ENCODE results near the gene ETF1.
A peak's percentile ranks its signal among the peaks of the same experiment; 100 is the strongest.
"Not testable (repeated sequence)": the region's sequence is repeated elsewhere in the genome, so short reads cannot be mapped to it uniquely, and the experiment has no call there.

The ETF1 gene

DNA sequence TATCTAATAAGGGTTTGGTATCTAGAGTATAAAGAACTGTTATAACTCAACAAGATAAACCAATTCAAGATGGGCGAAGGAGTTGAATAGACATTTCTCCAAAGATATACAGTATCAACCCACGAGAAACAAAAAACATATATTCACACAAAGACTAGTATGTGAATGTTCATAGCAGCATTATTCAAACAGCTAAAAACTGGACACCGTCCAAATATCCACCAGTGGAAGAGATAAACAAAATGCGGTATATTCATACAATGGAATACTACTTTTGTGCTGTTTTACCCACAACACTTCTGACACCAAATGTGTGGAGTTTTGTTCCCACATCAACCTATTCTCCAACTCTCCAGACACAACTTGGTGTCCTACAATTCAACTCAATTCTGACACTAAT lies 44.7 kb downstream of the ETF1 start:
- no peaks in the 10 kb centered on the region for H3K9me3 Mint-ChIP-seq
- no peaks in the 10 kb centered on the region for H3K27me3 Mint-ChIP-seq (ENCODE audit: low read depth)
- H3K4me3 Mint-ChIP-seq: no peak overlapping the region
- no peaks in the 10 kb centered on the region for H3K36me3 Mint-ChIP-seq (ENCODE audit: low read depth)
- no peaks in the 10 kb centered on the region for H3K4me1 Mint-ChIP-seq (ENCODE audit: low read depth)
- H3K27ac Mint-ChIP-seq: no peak overlapping the region

DNA sequence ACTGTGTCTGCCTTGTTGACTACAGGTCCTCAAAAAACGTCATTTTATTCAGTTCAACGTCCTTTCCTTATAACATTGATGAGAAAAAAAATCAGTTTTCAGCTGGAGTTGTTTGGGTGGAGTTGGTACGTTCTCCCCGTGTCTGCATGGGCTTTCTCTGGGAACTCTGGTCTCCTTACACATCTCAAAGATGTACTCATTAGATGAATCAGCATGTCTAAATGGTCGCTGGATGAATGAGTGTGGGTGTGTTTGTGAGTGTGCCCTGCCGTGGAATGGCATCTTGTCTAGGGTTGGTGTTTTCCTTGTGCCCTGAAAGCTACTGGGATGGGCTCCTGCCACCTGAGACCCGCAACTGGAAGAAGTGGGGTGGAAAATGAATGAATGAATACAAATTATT lies 47.7 kb downstream of the ETF1 start:
- no peaks in the 10 kb centered on the region for H3K36me3 Mint-ChIP-seq (ENCODE audit: low read depth)
- H3K4me3 Mint-ChIP-seq: no peak overlapping the region
- peaks cover 3% of the 10 kb centered on the region for H3K4me1 Mint-ChIP-seq (ENCODE audit: low read depth)
- peaks cover 19% of the 10 kb centered on the region for H3K27me3 Mint-ChIP-seq (ENCODE audit: low read depth)
- H3K9me3 Mint-ChIP-seq: no peaks in the 10 kb centered on the region
- H3K27ac Mint-ChIP-seq: no peak overlapping the region

DNA sequence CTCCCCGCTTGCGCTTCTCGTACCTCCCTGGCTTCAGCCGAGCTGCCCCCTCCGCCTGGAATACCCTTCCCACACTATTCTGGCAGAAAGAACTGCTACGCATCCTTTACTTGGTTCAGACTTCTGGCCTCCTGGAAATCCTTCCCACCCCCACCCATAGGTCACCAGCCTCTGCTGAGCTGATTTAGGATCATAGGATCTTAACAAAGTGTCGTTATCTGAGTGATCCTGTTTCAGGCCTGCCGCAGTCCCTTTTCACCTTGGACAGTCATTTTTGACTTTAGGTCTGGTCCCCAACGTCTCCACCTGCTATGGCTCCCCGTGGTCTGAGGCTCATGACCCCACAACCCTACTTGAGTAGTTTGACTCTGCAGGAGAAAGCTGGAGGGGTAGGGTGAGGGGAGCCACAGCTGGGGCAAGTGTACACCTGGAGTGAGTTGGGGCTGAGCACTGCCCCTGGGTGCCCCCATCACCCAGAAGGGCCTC lies 50.4 kb downstream of the ETF1 start:
- peaks cover 34% of the 10 kb centered on the region for H3K27me3 Mint-ChIP-seq (ENCODE audit: low read depth)
- peak overlapping the region; percentile 93 for H3K4me3 Mint-ChIP-seq

DNA sequence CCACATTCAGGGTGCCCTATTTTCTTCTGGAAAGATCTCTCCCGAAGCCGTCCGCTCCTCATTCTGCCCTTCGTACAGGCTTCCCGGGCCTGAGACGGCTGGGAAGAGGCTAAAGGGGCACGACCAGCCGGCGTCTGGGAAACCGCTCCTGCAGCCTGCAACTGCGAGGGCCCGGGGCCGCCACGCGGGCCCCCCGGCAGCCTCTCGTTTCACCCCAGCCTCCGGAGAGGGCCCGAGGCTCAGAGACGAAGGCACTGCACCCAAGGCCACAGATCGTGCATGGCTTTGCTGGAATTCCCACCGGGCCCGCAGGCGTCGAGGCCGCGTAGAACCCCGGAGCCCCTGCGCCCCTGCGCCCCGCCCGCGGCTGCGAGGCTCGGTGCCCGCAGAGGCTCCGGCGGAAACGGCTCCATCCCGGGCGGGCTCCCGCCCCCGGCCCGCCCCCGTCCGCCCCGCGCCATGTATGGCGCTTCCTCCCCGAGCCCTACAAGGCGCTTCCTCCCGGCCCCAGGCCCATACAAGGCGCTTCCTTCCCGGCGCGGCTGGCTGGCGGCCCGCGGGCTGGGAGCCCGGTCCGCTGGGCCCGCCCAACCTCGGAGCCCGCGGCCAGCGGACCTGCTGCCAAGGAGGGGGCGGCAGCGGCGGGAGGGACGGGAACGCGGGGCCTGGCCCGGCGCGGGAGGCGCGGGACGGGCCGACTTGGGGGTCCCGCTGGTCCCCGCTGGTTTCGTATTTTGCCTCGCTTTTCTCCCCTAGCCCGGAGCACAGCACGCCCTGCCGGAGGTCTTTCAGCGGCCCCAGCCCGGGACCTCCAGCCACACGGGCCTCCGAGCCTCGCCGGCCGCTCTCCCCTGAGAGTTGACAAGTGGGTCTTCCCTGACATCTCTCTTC lies 51.1 kb downstream of the ETF1 start:
- Mint-ChIP-seq H3K36me3 (ENCODE audit: low read depth) (no peaks in the 10 kb centered on the region), H3K4me3 (peak overlapping the region; percentile 93), H3K27me3 (ENCODE audit: low read depth) (peaks cover 34% of the 10 kb centered on the region), H3K9me3 (no peaks in the 10 kb centered on the region), H3K4me1 (ENCODE audit: low read depth) (peaks cover 3% of the 10 kb centered on the region), H3K27ac (no peak overlapping the region)

More for the DNA sequence above, 50.4 kb downstream of the ETF1 start:
- H3K4me1 Mint-ChIP-seq (ENCODE audit: low read depth): peaks cover 3% of the 10 kb centered on the region
- H3K36me3 Mint-ChIP-seq (ENCODE audit: low read depth): no peaks in the 10 kb centered on the region
- no peak overlapping the region for H3K27ac Mint-ChIP-seq
- H3K9me3 Mint-ChIP-seq: no peaks in the 10 kb centered on the region

DNA sequence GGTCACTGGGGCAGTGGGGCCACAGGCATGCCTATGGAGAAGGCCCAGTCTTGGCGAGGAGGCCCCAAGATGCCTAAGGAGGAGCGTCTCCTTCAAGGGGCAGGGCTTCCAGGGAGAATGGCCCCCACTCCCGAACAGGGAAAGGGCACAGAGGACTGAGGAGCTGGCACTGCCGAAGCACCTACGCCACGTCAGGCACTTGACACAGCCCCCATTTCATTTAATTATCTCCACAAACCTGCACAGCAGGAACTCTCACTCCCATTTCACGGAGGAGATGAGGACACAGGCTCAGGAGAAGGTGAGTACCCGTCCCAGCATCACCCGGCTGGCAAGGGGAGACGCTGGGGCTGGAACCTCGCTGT lies 51.8 kb downstream of the ETF1 start:
- Mint-ChIP-seq H3K27me3 (ENCODE audit: low read depth) (peaks cover 34% of the 10 kb centered on the region), H3K4me3 (peak overlapping the region; percentile 15), H3K4me1 (ENCODE audit: low read depth) (peaks cover 3% of the 10 kb centered on the region), H3K27ac (no peak overlapping the region), H3K9me3 (no peaks in the 10 kb centered on the region), H3K36me3 (ENCODE audit: low read depth) (no peaks in the 10 kb centered on the region)

DNA sequence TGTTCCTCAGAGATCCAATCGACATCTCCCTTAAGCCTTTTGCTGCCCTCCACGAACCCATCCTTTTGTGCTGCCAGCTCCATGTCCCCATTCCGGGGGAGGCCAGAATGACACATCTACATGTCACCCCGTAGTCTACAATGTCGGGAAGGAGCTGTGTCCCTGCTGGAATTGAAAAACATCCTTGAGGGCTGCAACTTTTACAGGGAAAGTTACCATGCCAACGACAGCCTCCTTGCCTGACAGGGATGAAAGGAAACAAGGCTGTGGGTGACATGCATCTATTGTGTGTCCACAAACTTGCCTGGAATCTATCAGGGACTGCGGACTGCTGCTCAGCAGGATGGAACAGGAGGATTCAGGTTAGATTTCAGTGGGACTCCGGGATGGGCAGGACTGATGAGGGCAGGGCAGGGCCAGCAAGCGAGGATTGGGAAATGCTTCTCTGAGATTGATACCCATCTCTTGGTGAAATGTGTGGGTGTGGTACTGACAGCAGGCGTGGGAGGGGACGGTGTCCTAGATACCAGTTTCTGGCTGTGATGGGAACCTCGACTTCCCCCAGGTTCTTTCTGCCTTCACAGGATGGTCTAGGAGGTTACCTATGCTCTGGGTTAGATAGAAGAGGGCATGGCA lies 52.3 kb downstream of the ETF1 start:
- H3K4me3 Mint-ChIP-seq: peak overlapping the region; percentile 15

DNA sequence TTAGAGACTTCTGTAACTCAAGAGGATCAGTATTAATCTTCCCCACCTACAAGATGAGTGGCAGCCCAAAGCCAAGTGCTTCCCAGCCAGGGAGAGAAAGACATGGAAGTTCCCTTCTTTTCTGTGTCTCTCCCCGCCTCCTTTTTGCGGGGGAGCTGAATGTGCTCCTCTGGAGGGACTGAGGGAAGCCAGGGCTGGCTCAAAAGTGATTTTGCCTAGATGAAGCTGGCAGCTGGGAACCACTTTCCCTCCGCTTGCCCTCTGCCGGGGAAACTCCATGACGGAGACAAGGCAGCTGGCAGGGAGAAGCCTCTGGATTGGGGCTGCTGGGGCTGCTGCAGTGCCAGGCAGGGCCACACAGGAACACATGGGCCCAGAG lies 53.4 kb downstream of the ETF1 start:
- Mint-ChIP-seq H3K27ac (no peak overlapping the region), H3K27me3 (ENCODE audit: low read depth) (peaks cover 39% of the 10 kb centered on the region), H3K4me3 (no peak overlapping the region), H3K36me3 (ENCODE audit: low read depth) (no peaks in the 10 kb centered on the region), H3K9me3 (no peaks in the 10 kb centered on the region), H3K4me1 (ENCODE audit: low read depth) (peaks cover 3% of the 10 kb centered on the region)

More for the DNA sequence above, 52.3 kb downstream of the ETF1 start:
- Mint-ChIP-seq H3K9me3 (no peaks in the 10 kb centered on the region), H3K4me1 (ENCODE audit: low read depth) (peaks cover 3% of the 10 kb centered on the region), H3K36me3 (ENCODE audit: low read depth) (no peaks in the 10 kb centered on the region), H3K27ac (no peak overlapping the region), H3K27me3 (ENCODE audit: low read depth) (peaks cover 34% of the 10 kb centered on the region)

DNA sequence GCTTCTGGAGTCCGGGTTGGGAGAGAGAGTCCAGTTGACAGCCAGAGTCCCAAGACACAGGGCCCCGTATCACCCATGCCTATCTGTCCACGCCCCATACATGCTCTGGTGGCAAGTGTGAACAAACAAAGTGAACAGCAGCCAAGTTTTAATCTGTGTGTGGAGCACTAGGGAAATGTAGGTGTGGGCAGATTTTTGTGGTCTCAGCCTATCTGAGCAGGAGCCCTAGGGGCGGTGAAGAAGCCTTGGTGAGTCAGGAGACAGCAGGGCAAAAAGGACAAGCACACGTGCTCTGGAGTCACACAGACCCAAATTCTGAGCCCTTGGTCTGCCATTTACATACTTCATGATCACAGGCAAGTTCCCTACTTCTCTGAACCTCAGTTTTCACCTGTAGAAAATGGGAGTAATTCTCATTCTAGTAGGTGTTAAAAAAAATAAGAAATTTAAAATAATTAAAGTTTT lies 54.5 kb downstream of the ETF1 start:
- Mint-ChIP-seq H3K27ac (no peak overlapping the region), H3K27me3 (ENCODE audit: low read depth) (peaks cover 45% of the 10 kb centered on the region), H3K9me3 (no peaks in the 10 kb centered on the region), H3K36me3 (ENCODE audit: low read depth) (no peaks in the 10 kb centered on the region), H3K4me3 (no peak overlapping the region), H3K4me1 (ENCODE audit: low read depth) (peaks cover 3% of the 10 kb centered on the region)

DNA sequence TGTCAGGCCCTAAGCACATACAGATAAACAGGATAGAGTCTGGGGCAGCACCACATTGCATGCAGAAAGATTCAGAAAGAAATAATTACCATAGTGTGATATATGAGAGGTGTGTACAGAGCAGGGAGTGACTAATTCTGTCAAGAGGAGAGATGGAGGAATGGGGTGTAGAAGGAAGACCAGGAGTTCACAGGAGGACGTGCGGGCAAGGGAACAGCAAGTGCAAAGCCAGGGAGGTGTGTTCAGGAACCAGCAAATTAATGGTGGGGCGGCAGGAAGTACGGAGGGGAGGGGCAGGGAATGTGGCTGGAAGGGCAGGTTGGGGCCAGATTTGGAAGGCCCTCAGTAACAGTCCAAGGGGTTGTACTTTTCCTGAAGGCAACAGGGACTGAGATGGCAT lies 60.4 kb downstream of the ETF1 start:
- H3K4me3 Mint-ChIP-seq: no peak overlapping the region
- H3K9me3 Mint-ChIP-seq: no peaks in the 10 kb centered on the region
- H3K4me1 Mint-ChIP-seq (ENCODE audit: low read depth): no peaks in the 10 kb centered on the region
- peaks cover 18% of the 10 kb centered on the region for H3K27me3 Mint-ChIP-seq (ENCODE audit: low read depth)
- H3K36me3 Mint-ChIP-seq (ENCODE audit: low read depth): no peaks in the 10 kb centered on the region
- no peak overlapping the region for H3K27ac Mint-ChIP-seq

DNA sequence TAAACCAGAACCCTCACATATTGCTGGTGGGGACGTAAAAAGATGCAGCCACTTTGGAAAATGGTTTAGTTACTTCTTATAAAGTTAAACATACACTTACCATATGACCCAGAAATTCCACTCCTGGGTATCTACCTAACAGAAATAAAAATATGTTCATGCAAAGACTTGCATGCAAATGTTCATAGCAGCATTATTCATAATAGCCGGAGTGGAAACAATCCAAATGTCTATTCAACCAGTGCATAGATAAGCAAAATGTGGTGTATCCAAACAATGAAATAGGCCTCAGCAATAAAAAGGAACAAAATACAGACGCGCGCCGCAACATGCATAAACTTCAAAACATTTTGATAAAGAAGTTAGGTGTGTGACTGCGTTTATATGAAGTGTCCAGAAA lies 66.1 kb downstream of the ETF1 start:
- Mint-ChIP-seq H3K36me3 (ENCODE audit: low read depth) (no peaks in the 10 kb centered on the region), H3K27ac (no peak overlapping the region), H3K9me3 (no peaks in the 10 kb centered on the region), H3K27me3 (ENCODE audit: low read depth) (peaks cover 12% of the 10 kb centered on the region), H3K4me3 (no peak overlapping the region), H3K4me1 (ENCODE audit: low read depth) (no peaks in the 10 kb centered on the region)

DNA sequence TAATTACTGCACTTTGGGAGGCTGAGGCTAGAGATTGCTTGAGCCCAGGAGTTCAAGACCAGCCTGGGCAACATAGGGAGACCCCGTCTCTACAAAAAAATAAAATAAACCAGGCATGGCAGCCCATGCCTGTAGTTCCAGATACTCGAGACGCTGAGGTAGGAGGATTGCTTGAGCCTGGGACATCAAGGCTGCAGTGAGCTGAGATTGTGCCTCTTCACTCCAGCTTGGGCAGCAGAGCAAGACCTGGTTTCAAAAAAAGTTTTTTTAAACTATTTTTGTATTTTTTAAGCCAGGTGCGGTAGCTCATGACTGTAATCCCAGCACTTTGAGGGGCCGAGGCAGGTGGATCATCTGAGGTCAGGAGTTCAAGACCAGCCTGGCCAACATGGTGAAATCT lies 69.9 kb downstream of the ETF1 start:
- H3K36me3 Mint-ChIP-seq (ENCODE audit: low read depth); H3K4me3 Mint-ChIP-seq; H3K9me3 Mint-ChIP-seq; H3K4me1 Mint-ChIP-seq (ENCODE audit: low read depth): not testable (repeated sequence)
- H3K27me3 Mint-ChIP-seq (ENCODE audit: low read depth): peaks cover 15% of the 10 kb centered on the region
- H3K27ac Mint-ChIP-seq: peak overlapping the region; percentile 53

DNA sequence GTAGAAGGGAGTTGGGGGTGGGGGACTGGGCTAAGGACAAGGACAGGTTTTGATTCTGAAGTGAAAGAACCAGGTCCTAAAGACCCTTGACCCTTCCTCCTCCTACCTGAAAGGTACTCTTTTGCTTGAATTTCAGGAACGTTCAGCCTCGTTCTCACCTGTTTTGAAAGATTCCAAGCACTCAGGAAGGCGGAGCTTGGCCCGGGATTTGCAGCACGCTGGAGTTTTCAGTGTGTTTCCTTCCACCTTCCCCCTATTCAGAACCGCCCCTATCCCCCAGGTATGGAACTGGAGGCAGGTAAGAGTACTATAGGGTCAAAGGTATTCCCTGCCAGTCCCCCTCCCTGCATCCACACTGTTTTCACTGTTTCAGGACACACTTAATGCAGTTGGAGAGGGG lies 70.7 kb downstream of the ETF1 start:
- Mint-ChIP-seq H3K27me3 (ENCODE audit: low read depth) (peaks cover 23% of the 10 kb centered on the region), H3K9me3 (no peaks in the 10 kb centered on the region), H3K27ac (no peak overlapping the region), H3K4me1 (ENCODE audit: low read depth) (peaks cover 6% of the 10 kb centered on the region), H3K36me3 (ENCODE audit: low read depth) (peaks cover 10% of the 10 kb centered on the region), H3K4me3 (no peak overlapping the region)

DNA sequence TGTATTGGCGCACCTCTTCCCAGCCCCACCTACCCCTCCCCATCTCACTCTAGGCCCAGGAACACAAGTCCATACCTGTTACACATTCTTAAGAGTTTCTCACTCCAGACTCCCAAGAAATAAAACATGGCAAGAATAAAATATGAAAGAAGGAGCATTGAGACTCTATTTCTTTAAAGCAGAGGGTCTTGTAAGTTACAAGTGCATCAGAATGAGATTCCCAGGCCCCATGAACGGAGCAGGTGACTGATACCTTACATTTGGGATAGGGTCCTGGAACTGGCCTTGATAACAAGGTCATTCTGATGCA lies 72.0 kb downstream of the ETF1 start:
- Mint-ChIP-seq H3K27ac (no peak overlapping the region), H3K36me3 (ENCODE audit: low read depth) (peaks cover 19% of the 10 kb centered on the region), H3K9me3 (no peaks in the 10 kb centered on the region), H3K4me1 (ENCODE audit: low read depth) (peaks cover 16% of the 10 kb centered on the region), H3K27me3 (ENCODE audit: low read depth) (peaks cover 27% of the 10 kb centered on the region), H3K4me3 (no peak overlapping the region)

DNA sequence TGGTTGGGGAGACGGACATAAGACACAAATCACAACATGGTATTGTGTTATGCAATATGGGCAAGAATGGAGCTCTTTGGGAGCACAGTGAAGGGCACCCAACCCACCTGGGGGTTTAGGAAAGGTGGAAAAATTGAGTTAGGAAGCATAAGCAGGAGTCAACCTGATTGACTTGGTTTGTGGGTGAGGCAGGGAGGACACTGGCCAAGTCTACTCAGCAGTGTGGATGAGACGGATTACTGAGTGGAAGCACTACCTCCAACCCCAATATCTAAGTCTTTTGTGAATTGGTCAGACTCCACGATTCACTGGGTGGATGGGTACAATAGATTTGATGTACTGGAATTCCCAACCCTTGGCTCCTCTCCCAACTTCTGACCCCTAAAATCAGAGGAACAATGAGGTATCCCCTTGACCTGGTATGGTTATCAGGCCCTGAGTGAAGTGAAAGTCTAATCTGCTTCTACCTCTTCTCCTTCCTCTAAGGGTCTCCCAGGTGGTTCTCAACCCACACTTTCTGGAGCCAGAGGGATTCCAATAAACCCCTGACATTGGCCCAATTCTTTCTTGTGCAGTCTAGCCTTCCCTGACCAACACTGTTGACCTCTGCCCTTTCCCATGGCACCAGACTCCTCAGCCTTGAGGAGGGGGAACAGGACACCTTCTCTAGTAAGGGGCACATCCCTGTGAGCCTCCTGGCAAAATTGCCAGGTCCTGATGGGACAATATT lies 72.5 kb downstream of the ETF1 start:
- Mint-ChIP-seq H3K4me3 (no peak overlapping the region), H3K36me3 (ENCODE audit: low read depth) (peaks cover 19% of the 10 kb centered on the region)

More for the DNA sequence above, 72.5 kb downstream of the ETF1 start:
- Mint-ChIP-seq H3K27me3 (ENCODE audit: low read depth) (peaks cover 25% of the 10 kb centered on the region), H3K9me3 (no peaks in the 10 kb centered on the region), H3K4me1 (ENCODE audit: low read depth) (peaks cover 16% of the 10 kb centered on the region), H3K27ac (no peak overlapping the region)
